ENCODE results near the gene ATG101. TPM values are rescaled to one million over a fixed set of nuclear protein-coding genes. Genes with fewer than 3 reads are reported as not detected.

ATG101 gene
- total and polyA plus RNA-seq, 2 experiments from 2014 or later, result 27.7 to 60.3 TPM

DNA sequence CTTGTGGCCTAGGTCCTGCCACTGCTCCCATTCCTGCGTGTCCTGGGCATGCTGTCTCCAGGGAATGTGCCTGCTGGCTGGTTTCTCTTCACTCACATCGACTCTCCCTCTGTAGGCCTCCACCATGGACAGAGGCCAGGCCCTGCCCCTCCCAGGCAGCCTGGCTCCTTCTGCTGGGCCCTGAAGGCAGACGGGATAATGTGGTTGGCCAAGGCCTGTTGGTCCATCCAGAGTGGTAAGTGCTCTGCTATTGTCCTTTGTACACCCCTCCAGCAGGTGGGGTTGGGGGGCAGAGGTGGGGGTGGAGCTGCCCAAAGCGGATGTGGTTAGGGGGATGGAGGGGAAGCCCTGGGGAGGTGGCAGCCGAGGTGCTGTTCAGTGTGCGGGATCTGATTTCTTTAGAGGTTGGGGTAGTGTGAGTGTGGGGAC lies 28.1 kb upstream of the ATG101 start:
- DNase-seq (ENCODE audit: low spot score) (peak; percentile 56), ATAC-seq (peak; percentile 68)
- Histone ChIP-seq H3K79me2 (replicated peaks; ENCODE audit: insufficient read depth) (peaks cover 15% of the 10 kb centered on the region), H4K20me1 (replicated peaks; ENCODE audit: insufficient read depth) (peaks cover 12% of the 10 kb centered on the region), H2AFZ (no peak overlapping the region), H3K4me2 (no peak overlapping the region), H3K27ac (ENCODE audit: low read depth) (no peak overlapping the region), H3K9me2 (ENCODE audit: insufficient read depth) (no peaks in the 10 kb centered on the region), H3K4me1 (ENCODE audit: insufficient read depth) (peaks cover 7% of the 10 kb centered on the region; the same call in 1 of the 2 replicates), H3K4me3 (no peak overlapping the region), H3F3A (replicated peaks; ENCODE audit: low read depth) (peaks cover 7% of the 10 kb centered on the region), H3K27me3 (ENCODE audit: insufficient read depth) (peaks cover 17% of the 10 kb centered on the region), H3K36me3 (ENCODE audit: insufficient read depth) (no peaks in the 10 kb centered on the region)
- Mint-ChIP-seq H3K4me1 (peaks cover 17% of the 10 kb centered on the region), H3K36me3 (ENCODE audit: low read depth) (peaks cover 8% of the 10 kb centered on the region; the same call in 2 of the 3 replicates), H3K27me3 (ENCODE audit: insufficient read depth, low read depth, poor library complexity) (peaks cover 12% of the 10 kb centered on the region), H3K27ac (no peak overlapping the region; the same call in 1 of the 2 replicates), H3K9me3 (no peaks in the 10 kb centered on the region), H3K4me3 (no peak overlapping the region)
- TF ChIP-seq STAT1 (IDR thresholded peaks at IDR 0.05; ENCODE audit: unreplicated experiment) (no peak), NANOG (IDR thresholded peaks at IDR 0.05; ENCODE audit: borderline replicate concordance) (no peak)
- TF ChIP-seq, protein P1, sequence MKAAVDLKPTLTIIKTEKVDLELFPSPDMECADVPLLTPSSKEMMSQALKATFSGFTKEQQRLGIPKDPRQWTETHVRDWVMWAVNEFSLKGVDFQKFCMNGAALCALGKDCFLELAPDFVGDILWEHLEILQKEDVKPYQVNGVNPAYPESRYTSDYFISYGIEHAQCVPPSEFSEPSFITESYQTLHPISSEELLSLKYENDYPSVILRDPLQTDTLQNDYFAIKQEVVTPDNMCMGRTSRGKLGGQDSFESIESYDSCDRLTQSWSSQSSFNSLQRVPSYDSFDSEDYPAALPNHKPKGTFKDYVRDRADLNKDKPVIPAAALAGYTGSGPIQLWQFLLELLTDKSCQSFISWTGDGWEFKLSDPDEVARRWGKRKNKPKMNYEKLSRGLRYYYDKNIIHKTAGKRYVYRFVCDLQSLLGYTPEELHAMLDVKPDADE (IDR thresholded peaks at IDR 0.05), result no peak
- TF ChIP-seq, protein P2, sequence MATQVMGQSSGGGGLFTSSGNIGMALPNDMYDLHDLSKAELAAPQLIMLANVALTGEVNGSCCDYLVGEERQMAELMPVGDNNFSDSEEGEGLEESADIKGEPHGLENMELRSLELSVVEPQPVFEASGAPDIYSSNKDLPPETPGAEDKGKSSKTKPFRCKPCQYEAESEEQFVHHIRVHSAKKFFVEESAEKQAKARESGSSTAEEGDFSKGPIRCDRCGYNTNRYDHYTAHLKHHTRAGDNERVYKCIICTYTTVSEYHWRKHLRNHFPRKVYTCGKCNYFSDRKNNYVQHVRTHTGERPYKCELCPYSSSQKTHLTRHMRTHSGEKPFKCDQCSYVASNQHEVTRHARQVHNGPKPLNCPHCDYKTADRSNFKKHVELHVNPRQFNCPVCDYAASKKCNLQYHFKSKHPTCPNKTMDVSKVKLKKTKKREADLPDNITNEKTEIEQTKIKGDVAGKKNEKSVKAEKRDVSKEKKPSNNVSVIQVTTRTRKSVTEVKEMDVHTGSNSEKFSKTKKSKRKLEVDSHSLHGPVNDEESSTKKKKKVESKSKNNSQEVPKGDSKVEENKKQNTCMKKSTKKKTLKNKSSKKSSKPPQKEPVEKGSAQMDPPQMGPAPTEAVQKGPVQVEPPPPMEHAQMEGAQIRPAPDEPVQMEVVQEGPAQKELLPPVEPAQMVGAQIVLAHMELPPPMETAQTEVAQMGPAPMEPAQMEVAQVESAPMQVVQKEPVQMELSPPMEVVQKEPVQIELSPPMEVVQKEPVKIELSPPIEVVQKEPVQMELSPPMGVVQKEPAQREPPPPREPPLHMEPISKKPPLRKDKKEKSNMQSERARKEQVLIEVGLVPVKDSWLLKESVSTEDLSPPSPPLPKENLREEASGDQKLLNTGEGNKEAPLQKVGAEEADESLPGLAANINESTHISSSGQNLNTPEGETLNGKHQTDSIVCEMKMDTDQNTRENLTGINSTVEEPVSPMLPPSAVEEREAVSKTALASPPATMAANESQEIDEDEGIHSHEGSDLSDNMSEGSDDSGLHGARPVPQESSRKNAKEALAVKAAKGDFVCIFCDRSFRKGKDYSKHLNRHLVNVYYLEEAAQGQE (IDR thresholded peaks at IDR 0.05; ENCODE audit: unreplicated experiment), result peak; percentile 85
- TF ChIP-seq, protein P3, sequence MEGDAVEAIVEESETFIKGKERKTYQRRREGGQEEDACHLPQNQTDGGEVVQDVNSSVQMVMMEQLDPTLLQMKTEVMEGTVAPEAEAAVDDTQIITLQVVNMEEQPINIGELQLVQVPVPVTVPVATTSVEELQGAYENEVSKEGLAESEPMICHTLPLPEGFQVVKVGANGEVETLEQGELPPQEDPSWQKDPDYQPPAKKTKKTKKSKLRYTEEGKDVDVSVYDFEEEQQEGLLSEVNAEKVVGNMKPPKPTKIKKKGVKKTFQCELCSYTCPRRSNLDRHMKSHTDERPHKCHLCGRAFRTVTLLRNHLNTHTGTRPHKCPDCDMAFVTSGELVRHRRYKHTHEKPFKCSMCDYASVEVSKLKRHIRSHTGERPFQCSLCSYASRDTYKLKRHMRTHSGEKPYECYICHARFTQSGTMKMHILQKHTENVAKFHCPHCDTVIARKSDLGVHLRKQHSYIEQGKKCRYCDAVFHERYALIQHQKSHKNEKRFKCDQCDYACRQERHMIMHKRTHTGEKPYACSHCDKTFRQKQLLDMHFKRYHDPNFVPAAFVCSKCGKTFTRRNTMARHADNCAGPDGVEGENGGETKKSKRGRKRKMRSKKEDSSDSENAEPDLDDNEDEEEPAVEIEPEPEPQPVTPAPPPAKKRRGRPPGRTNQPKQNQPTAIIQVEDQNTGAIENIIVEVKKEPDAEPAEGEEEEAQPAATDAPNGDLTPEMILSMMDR (conservative IDR thresholded peaks at IDR 0.05; ENCODE audit: low read depth in 2 of 2), result 0 out of 4 replicates have a peak, but pooled peaks of 1 of the 2 experiments have one; percentile 10

DNA sequence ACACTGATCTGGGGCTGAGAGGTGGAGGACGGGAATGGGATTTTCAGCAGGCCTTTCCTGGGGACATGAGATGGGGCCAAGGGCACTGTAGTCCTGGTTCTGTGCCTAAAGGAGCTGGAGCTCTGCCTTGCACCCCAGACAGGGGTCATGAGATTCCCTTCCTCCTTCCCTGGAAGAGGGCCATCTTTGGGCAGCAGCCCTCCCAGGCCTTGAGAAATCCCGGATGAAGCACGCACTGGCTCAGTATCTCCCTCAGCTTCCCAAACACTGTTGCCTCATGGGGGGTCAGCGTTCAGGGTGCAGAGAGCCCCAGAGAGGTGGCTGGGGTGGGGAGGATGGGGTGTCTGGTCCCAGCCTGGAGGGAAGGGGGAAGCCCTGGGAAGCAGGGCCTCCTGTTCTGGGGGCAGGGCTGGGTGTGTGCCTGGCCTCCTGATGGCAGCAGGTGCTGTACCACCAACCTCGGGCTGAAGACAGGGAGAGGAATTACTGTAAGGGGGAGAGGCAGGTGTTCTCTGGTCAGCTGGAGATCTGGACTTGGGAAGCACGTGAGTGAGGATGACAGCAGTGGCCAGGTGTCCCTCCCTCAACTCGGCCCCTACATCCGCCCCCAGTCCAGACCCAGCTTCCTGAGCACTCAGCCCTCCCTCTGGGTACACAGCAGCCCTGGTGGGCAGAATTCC lies 26.9 kb upstream of the ATG101 start:
- Histone ChIP-seq H3K36me3 (ENCODE audit: insufficient read depth) (no peaks in the 10 kb centered on the region), H3K27me3 (ENCODE audit: insufficient read depth) (peaks cover 13% of the 10 kb centered on the region), H3K9me2 (ENCODE audit: insufficient read depth) (no peaks in the 10 kb centered on the region), H3K27ac (ENCODE audit: low read depth) (no peak overlapping the region), H3F3A (replicated peaks; ENCODE audit: low read depth) (peaks cover 7% of the 10 kb centered on the region; the same call in 1 of the 2 replicates), H3K4me3 (no peak overlapping the region), H4K20me1 (replicated peaks; ENCODE audit: insufficient read depth) (peaks cover 12% of the 10 kb centered on the region), H3K4me2 (no peak overlapping the region), H2AFZ (no peak overlapping the region), H3K79me2 (replicated peaks; ENCODE audit: insufficient read depth) (peaks cover 15% of the 10 kb centered on the region), H3K4me1 (ENCODE audit: insufficient read depth) (peaks cover 7% of the 10 kb centered on the region; the same call in 1 of the 2 replicates)
- Mint-ChIP-seq H3K27me3 (ENCODE audit: insufficient read depth, low read depth, poor library complexity) (peaks cover 10% of the 10 kb centered on the region), H3K9me3 (no peaks in the 10 kb centered on the region), H3K4me3 (no peak overlapping the region), H3K36me3 (ENCODE audit: low read depth) (peaks cover 11% of the 10 kb centered on the region; the same call in 2 of the 3 replicates), H3K4me1 (peaks cover 15% of the 10 kb centered on the region), H3K27ac (no peak overlapping the region)
- ATAC-seq (no peak), DNase-seq (ENCODE audit: low spot score) (no peak)
- TF ChIP-seq EZH2 (IDR thresholded peaks at IDR 0.05; ENCODE audit: low read depth, unreplicated experiment) (no peak), STAT1 (IDR thresholded peaks at IDR 0.05; ENCODE audit: unreplicated experiment) (no peak)
- TF ChIP-seq, protein P4, sequence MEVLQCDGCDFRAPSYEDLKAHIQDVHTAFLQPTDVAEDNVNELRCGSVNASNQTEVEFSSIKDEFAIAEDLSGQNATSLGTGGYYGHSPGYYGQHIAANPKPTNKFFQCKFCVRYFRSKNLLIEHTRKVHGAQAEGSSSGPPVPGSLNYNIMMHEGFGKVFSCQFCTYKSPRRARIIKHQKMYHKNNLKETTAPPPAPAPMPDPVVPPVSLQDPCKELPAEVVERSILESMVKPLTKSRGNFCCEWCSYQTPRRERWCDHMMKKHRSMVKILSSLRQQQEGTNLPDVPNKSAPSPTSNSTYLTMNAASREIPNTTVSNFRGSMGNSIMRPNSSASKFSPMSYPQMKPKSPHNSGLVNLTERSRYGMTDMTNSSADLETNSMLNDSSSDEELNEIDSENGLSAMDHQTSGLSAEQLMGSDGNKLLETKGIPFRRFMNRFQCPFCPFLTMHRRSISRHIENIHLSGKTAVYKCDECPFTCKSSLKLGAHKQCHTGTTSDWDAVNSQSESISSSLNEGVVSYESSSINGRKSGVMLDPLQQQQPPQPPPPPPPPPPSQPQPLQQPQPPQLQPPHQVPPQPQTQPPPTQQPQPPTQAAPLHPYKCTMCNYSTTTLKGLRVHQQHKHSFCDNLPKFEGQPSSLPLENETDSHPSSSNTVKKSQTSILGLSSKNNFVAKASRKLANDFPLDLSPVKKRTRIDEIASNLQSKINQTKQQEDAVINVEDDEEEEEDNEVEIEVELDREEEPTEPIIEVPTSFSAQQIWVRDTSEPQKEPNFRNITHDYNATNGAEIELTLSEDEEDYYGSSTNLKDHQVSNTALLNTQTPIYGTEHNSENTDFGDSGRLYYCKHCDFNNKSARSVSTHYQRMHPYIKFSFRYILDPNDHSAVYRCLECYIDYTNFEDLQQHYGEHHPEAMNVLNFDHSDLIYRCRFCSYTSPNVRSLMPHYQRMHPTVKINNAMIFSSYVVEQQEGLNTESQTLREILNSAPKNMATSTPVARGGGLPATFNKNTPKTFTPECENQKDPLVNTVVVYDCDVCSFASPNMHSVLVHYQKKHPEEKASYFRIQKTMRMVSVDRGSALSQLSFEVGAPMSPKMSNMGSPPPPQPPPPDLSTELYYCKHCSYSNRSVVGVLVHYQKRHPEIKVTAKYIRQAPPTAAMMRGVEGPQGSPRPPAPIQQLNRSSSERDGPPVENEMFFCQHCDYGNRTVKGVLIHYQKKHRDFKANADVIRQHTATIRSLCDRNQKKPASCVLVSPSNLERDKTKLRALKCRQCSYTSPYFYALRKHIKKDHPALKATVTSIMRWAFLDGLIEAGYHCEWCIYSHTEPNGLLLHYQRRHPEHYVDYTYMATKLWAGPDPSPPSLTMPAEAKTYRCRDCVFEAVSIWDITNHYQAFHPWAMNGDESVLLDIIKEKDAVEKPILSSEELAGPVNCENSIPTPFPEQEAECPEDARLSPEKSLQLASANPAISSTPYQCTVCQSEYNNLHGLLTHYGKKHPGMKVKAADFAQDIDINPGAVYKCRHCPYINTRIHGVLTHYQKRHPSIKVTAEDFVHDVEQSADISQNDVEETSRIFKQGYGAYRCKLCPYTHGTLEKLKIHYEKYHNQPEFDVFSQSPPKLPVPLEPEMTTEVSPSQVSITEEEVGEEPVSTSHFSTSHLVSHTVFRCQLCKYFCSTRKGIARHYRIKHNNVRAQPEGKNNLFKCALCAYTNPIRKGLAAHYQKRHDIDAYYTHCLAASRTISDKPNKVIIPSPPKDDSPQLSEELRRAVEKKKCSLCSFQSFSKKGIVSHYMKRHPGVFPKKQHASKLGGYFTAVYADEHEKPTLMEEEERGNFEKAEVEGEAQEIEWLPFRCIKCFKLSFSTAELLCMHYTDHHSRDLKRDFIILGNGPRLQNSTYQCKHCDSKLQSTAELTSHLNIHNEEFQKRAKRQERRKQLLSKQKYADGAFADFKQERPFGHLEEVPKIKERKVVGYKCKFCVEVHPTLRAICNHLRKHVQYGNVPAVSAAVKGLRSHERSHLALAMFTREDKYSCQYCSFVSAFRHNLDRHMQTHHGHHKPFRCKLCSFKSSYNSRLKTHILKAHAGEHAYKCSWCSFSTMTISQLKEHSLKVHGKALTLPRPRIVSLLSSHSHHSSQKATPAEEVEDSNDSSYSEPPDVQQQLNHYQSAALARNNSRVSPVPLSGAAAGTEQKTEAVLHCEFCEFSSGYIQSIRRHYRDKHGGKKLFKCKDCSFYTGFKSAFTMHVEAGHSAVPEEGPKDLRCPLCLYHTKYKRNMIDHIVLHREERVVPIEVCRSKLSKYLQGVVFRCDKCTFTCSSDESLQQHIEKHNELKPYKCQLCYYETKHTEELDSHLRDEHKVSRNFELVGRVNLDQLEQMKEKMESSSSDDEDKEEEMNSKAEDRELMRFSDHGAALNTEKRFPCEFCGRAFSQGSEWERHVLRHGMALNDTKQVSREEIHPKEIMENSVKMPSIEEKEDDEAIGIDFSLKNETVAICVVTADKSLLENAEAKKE (CRISPR knock-in tag; IDR thresholded peaks at IDR 0.05), result no peak
